ENCODE results near the gene FHIT.
"Not testable (repeated sequence)": the region's sequence is repeated elsewhere in the genome, so short reads cannot be mapped to it uniquely, and the experiment has no call there.

The FHIT gene

DNA sequence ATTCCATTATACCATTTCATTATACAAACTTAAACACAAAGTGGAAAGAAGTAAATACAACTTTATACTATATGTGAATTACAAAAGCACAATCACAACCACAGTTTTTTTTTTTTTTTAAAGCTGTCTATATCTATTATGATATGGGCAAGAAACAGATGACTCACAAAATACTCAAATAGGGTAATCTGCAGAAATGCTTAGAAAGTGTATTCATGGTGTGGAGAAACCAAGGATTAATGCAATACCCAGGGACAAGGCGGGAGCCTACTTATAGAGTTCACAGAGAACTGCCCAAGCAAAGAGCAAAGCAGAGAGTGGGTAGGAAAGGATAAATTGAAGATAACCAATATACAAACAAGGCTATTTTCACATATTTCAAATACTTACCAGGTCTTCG lies 332.0 kb downstream of the FHIT start:
- no peak for DNase-seq (ENCODE audit: low read depth)

GRCh38 chr3:60917141-60917540 lies 334.1 kb downstream of the FHIT start:
- DNase-seq (ENCODE audit: low read depth), result no peak

GRCh38 chr3:60916546-60916945 lies 334.7 kb downstream of the FHIT start:
- no peak for DNase-seq (ENCODE audit: low read depth)

- no peak for DNase-seq (ENCODE audit: low read depth)
Measured at GRCh38 chr3:60913474-60913873, 337.8 kb downstream of the FHIT start.

DNA sequence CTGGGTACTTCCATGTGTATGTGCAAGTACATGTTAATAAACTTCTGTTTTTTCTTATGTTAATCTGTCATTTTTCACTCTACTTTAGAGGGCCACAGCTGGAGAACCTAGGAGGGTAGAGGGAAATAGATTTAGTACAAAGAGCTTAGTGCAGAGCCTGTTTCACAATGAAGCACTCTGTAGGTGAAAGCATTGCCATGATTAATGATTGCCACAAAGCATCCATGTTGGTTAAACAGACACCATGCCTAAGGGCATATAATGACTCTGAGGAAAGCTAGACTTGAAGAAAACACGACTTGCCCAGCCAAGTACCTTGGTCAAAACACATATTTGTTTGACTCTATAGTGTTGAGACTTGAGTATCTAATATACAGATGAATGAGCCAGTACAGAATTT lies 338.4 kb downstream of the FHIT start:
- no peak for DNase-seq (ENCODE audit: low read depth)

GRCh38 chr3:60912142-60912541 lies 339.1 kb downstream of the FHIT start:
- no peak for DNase-seq (ENCODE audit: low read depth)

DNA sequence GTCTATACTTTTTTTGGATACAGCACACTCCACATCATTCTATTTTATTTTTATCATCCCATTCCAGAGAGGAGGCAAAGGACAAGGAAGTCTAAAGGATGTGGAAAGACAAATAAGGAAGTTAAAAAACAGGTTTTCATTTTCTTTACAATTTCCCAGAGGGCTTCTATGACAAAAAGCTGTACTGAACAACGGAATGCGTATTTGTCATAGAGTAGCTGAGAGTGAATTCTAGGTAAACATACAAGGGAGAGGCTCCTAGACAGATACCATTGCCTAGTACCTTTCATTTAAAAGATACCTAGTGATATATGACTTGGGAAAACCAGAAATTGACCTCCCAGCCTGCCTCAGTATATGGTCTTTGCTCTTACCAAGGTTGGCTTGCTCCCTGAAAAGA lies 341.7 kb downstream of the FHIT start:
- no peak for DNase-seq (ENCODE audit: low read depth)

DNA sequence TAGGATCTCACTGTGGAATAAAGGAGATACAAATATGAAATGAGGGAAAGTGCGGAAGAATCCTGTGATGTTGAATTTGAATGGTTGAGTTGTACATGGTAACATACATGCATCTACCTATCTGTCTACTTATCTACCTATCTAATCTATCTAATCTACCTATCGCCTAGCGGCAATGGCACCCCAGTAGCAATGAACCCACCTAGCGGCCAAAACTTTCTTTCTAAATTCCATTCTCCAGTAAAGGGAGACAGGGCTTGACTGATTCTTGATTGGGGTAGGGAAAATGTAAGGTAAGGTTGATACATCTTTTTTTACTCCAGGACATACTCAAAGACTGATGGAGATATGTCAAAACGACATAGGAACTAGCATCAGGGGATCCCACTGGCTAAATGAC lies 345.0 kb downstream of the FHIT start:
- DNase-seq (ENCODE audit: low read depth), result no peak

- DNase-seq (ENCODE audit: low read depth), result no peak
Measured at GRCh38 chr3:60898321-60898720, 352.9 kb downstream of the FHIT start.

GRCh38 chr3:60893946-60894345 lies 357.3 kb downstream of the FHIT start:
- no peak for DNase-seq (ENCODE audit: low read depth)

DNA sequence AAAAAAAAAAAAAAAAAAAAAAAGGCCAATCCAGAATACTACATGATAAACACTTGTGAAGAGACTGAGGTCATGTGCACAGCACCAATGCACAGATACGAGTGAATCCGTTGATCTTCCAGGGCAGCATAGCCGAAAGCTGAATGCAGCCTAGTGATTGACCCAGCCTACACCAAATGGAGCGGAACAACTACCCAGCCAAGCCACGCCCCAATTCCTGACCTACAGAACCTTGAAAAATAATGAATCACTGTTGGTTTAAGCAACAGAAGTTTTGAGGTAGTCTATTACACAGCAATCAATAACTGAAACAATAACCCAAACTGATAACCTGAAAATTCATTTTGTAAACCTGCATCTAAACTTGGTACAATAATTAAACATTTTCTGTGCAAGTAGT lies 361.0 kb downstream of the FHIT start:
- DNase-seq (ENCODE audit: low read depth), result no peak

- DNase-seq (ENCODE audit: low read depth), result not testable (repeated sequence)
Measured at GRCh38 chr3:60888952-60889351, 362.3 kb downstream of the FHIT start.

DNA sequence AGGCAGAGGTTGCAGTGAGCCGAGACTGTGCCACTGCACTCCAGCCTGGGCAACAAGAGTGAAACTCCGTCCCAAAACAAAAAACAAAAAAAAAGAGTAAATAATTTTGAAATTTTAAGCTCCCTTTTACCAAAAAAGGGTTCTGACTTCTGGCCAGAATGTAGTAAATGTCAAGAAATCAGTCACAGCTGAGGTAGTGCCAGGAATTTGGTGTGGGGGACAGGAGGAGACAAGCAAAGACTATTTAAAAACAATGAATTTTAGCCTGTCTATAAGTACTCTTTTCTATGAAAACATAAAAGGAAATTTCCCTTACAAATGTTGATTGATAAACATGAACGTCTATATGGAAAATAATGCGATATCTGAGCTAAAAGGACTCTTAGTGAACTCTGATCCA lies 363.7 kb downstream of the FHIT start:
- no peak for DNase-seq (ENCODE audit: low read depth)

- no peak for DNase-seq (ENCODE audit: low read depth)
Measured at GRCh38 chr3:60886518-60886917, 364.7 kb downstream of the FHIT start.

DNA sequence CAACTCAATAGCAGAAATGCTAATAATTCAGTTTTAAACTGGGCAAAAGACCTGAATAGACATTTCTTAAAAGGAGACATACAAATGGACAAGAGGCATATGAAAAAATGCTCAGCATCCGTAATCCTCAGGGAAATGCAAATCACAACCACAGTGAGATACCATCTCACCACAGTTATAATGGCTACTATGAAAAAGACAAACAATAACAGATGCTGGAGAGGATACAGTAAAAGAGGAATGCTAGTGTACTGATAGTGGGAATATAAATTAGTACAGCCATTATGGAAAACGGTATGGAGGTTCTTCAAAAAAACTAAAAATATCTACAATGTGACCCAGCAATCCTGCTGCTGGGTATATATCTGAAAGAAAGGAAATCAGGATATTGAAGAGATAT lies 367.2 kb downstream of the FHIT start:
- no peak for DNase-seq (ENCODE audit: low read depth)

GRCh38 chr3:60877188-60877587 lies 374.1 kb downstream of the FHIT start:
- DNase-seq (ENCODE audit: low read depth), result no peak

GRCh38 chr3:60870396-60870795 lies 380.9 kb downstream of the FHIT start:
- no peak for DNase-seq (ENCODE audit: low read depth)

GRCh38 chr3:60867200-60867599 lies 384.1 kb downstream of the FHIT start:
- DNase-seq (ENCODE audit: low read depth), result no peak

DNA sequence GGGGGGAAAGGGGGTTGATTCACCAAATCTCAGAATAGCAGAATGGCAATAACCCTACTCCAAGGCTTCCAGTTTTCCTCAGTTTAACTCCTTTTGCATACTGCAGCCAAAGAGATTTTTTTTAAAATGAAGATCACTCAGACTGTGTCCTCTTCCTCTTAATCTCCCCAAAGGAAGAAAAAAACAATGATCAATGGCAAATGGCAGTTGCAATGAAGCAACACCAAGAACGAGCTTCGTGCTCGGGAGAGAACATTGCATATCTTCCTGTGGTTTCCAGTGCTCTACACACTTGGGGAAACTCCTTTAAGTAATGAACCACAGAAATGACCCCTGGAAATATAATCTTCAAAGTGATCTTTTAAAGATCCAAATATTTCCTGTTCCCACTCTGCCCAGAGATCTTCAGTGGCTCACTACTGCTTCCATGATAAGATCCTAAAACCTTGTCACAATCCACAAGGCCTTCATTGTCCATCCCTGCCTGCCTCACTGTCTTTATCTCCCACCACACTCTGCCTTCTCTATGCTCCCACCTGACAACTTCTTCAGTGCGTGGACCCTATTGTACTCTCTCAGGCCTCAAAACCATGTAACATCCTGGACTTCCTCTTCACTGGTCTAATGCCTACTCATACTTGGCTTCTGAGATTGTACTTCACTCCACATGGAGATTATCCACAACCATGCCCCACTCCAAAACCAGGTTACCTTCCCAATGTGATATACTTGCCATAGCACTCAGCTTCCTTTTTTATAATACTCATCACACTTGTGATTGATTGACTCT lies 394.8 kb downstream of the FHIT start:
- DNase-seq (ENCODE audit: low read depth), result no peak

GRCh38 chr3:60855250-60855649 lies 396.0 kb downstream of the FHIT start:
- no peak for DNase-seq (ENCODE audit: low read depth)

DNA sequence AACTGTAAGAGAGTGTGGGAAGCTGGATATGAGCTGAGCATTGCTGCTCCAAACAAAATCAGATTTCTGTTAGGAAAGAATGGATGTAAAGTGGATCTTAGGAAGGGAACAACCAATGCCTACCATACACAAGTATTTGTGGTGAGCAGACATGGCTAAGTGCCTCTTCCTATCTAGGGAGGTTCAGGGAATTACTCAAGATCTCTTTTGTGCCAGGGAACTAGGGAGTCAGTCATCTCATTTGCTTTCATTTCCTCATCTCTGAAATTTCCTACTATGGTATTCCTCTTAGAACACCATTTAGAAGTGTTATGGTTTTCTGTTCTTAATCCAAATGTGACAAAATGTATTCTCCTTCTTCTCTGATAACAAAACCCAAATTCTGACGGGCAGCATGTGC lies 396.5 kb downstream of the FHIT start:
- no peak for DNase-seq (ENCODE audit: low read depth)

DNA sequence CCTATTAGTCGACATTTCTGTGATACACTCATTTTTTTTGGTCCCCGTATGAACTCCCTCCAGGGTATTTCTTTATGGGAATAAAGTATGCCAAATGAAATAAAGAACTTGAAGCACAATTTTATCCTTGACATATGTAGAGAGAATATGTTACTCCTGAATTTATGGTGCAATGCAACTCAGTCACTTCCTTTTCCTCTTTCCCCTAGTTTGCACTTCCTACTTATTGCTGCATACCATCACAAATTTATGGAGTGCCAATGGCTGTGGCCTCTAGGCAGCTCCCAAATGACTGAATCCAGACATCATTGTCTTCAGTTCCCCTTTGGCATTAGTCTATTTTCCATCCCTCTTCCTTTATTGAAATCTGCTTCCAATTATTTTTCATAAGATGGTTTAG lies 403.5 kb downstream of the FHIT start:
- DNase-seq (ENCODE audit: low read depth), result no peak

- no peak for DNase-seq (ENCODE audit: low read depth)
Measured at GRCh38 chr3:60844256-60844655, 407.0 kb downstream of the FHIT start.

DNA sequence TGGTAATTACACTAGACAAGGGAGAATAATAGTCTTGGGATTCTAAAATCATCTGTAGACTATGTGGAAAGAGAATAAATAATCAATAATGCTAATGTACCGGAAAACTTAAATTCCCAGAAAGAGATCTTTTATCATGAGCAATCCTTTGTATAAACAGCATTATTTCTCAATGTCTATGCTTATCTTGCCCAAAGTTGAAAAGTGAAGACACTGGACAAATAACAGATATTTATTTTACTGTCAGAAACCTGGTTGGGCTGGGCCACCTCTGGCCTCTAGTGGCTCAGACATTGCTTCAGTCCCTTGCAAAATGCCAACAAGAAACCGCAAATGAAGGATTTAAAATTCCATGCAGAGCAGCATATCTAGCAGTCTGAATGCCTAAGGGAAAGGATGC lies 409.9 kb downstream of the FHIT start:
- no peak for DNase-seq (ENCODE audit: low read depth)

Data from T-helper 22 cell (primary cell).